ENCODE measurements around the gene KDM3A. TPM values are rescaled to one million over a fixed set of nuclear protein-coding genes. Genes with fewer than 3 reads are reported as not detected.

The KDM3A gene
- total and polyA plus RNA-seq, 2 experiments from 2014 or later: 8.9 to 21.8 TPM

- no peaks in the 10 kb centered on the region for H3K27me3 ChIP-seq (ENCODE audit: insufficient read depth)
- ATAC-seq: no peak
- H4K20me1 ChIP-seq (replicated peaks; ENCODE audit: insufficient read depth): no peaks in the 10 kb centered on the region
- H3K36me3 ChIP-seq (ENCODE audit: insufficient read depth): peaks cover under 1% of the 10 kb centered on the region; the same call in 1 of the 2 replicates
- no peaks in the 10 kb centered on the region for H3K79me2 ChIP-seq (replicated peaks; ENCODE audit: insufficient read depth)
- no peaks in the 10 kb centered on the region for H3F3A ChIP-seq (replicated peaks; ENCODE audit: low read depth)
- no peaks in the 10 kb centered on the region for H3K9me2 ChIP-seq (ENCODE audit: insufficient read depth)
- peaks cover 8% of the 10 kb centered on the region for H3K27me3 Mint-ChIP-seq (ENCODE audit: insufficient read depth, low read depth, poor library complexity)
- H3K9me3 Mint-ChIP-seq: peaks cover 38% of the 10 kb centered on the region
- no peak overlapping the region for H2AFZ ChIP-seq
- peaks cover 63% of the 10 kb centered on the region for H3K36me3 Mint-ChIP-seq (ENCODE audit: low read depth)
- no peak for DNase-seq (ENCODE audit: low spot score)
- no peak overlapping the region for H3K27ac ChIP-seq (ENCODE audit: low read depth)
- TF ChIP-seq CREB1 (CRISPR knock-in tag; IDR thresholded peaks at IDR 0.05; ENCODE audit: low read depth): no peak
- TF ChIP-seq ZNF462 (CRISPR knock-in tag; IDR thresholded peaks at IDR 0.05): no peak
- no peak for TF ChIP-seq STAT1 (IDR thresholded peaks at IDR 0.05; ENCODE audit: unreplicated experiment)
- TF ChIP-seq NANOG (IDR thresholded peaks at IDR 0.05; ENCODE audit: borderline replicate concordance): no peak
- no peak for TF ChIP-seq ZNF331 (CRISPR knock-in tag; IDR thresholded peaks at IDR 0.05; ENCODE audit: low read depth)
- H3K4me3 Mint-ChIP-seq: no peak overlapping the region
- H3K4me1 Mint-ChIP-seq: peaks cover 8% of the 10 kb centered on the region
- H3K27ac Mint-ChIP-seq: no peak overlapping the region
- no peaks in the 10 kb centered on the region for H3K4me1 ChIP-seq (ENCODE audit: insufficient read depth)
- no peak overlapping the region for H3K4me3 ChIP-seq
- no peak overlapping the region for H3K4me2 ChIP-seq
These were observed 100.2 kb downstream of the KDM3A start for GRCh38 chr2:86541334-86541733.

Small RNA genes within 50 kb of the gene (small RNA-seq; reads per million reads assigned to genes)
- not detected for gene RNU6-640P (ENCODE audit: low replicate concordance)

Other genes starting within 250 kb of the KDM3A start
- gene IMMT, start 245.9 kb upstream of the KDM3A start, total RNA-seq (2014; rRNA removed; shearing (Covaris generic)): 83.1 and 96.7 TPM in 2 replicates
- gene IMMT, start 245.9 kb upstream of the KDM3A start, polyA plus RNA-seq (2016; fragmentation: Nextera tagmentation; extraction: Ambion mirVana): 65.3 and 71.0 TPM in 2 replicates
- gene MRPL35, start 241.9 kb upstream of the KDM3A start, total RNA-seq (2014; rRNA removed; shearing (Covaris generic)): 33.5 and 43.8 TPM in 2 replicates
- 57.2 and 62.0 TPM in 2 replicates for gene MRPL35, start 241.9 kb upstream of the KDM3A start, polyA plus RNA-seq (2016; fragmentation: Nextera tagmentation; extraction: Ambion mirVana)
- gene REEP1, start 103.7 kb upstream of the KDM3A start, total RNA-seq (2014; rRNA removed; shearing (Covaris generic)): 1.6 and 4.5 TPM in 2 replicates
- gene REEP1, start 103.7 kb upstream of the KDM3A start, polyA plus RNA-seq (2016; fragmentation: Nextera tagmentation; extraction: Ambion mirVana): 1.8 and 2.3 TPM in 2 replicates
- 12.9 and 15.6 TPM in 2 replicates for gene CHMP3, start 122.1 kb downstream of the KDM3A start, total RNA-seq (2014; rRNA removed; shearing (Covaris generic))
- gene CHMP3, start 122.1 kb downstream of the KDM3A start, polyA plus RNA-seq (2016; fragmentation: Nextera tagmentation; extraction: Ambion mirVana): 15.5 and 16.3 TPM in 2 replicates
- gene RNF103, start 182.5 kb downstream of the KDM3A start, total RNA-seq (2014; rRNA removed; shearing (Covaris generic)): 5.9 and 8.5 TPM in 2 replicates
- 3.7 and 3.8 TPM in 2 replicates for gene RNF103, start 182.5 kb downstream of the KDM3A start, polyA plus RNA-seq (2016; fragmentation: Nextera tagmentation; extraction: Ambion mirVana)